WTC11 (cell line): ENCODE results near the gene CPSF3. TPM values are rescaled to one million over a fixed set of nuclear protein-coding genes. Genes with fewer than 3 reads are reported as not detected.
A peak's percentile ranks its signal among the peaks of the same experiment; 100 is the strongest.

Source experiments
- ATAC-seq: fragments of 200-7000 bp; cut with Tn5 transposase; 2 replicates; pipeline ENCODE4 v1.10.0; 2021; ENCODE audit warnings: mild to moderate bottlenecking, moderate library complexity
- CTCF ChIA-PET: fragments of 300-600 bp; sonication (Branson Sonifier 250); formaldehyde crosslinking; loops from one replicate; lab custom pipeline; 2021; ENCODE audit warnings: antibody characterized with exemption; lab: Charles Lee
- POLR2A ChIA-PET: fragments of 350-600 bp; sonication (Branson Sonifier 250); formaldehyde crosslinking; loops from one replicate; lab custom pipeline; 2021; ENCODE audit warnings: antibody characterized with exemption; lab: Charles Lee
- DNase-seq: peaks from one replicate; pipeline ENCODE4 v3.0.0; 2021; ENCODE audit warnings: low spot score
- H3K27ac Mint-ChIP-seq: 2 replicates; pipeline ENCODE4 v1.8.0; 2021; ENCODE audit warnings: mixed read lengths
- H3K27me3 Mint-ChIP-seq: 2 replicates; pipeline ENCODE4 v1.8.0; 2021; ENCODE audit warnings: low read depth, mild to moderate bottlenecking, moderate library complexity, mixed read lengths
- H3K36me3 Mint-ChIP-seq: 2 replicates; pipeline ENCODE4 v1.8.0; 2021; ENCODE audit warnings: mixed read lengths
- H3K4me1 Mint-ChIP-seq: 2 replicates; pipeline ENCODE4 v1.8.0; 2022; ENCODE audit warnings: mixed read lengths
- H3K4me3 Mint-ChIP-seq: 2 replicates; pipeline ENCODE4 v1.8.0; 2021; ENCODE audit warnings: mild to moderate bottlenecking, moderate library complexity, mixed read lengths
- H3K9me3 Mint-ChIP-seq: 2 replicates; pipeline ENCODE4 v1.8.0; 2021; ENCODE audit warnings: mixed read lengths
- ATF1 ChIP-seq: sonication (generic); formaldehyde crosslinking; IDR thresholded peaks from 2 replicates; pipeline ENCODE4 v1.8.1; 2023; ENCODE audit warnings: mild to moderate bottlenecking, moderate library complexity, missing genetic modification reagents
- CBFB ChIP-seq: sonication (generic); formaldehyde crosslinking; IDR thresholded peaks from 2 replicates; pipeline ENCODE4 v1.8.1; 2022; ENCODE audit warnings: mild to moderate bottlenecking, low read depth, missing genetic modification reagents
- CREM ChIP-seq: sonication (generic); formaldehyde crosslinking; IDR thresholded peaks from 2 replicates; pipeline ENCODE4 v1.8.1; 2022; ENCODE audit warnings: mild to moderate bottlenecking, missing genetic modification reagents, moderate library complexity
- ESRRA ChIP-seq: sonication (generic); formaldehyde crosslinking; IDR thresholded peaks from 2 replicates; pipeline ENCODE4 v1.8.1; 2022; ENCODE audit warnings: mild to moderate bottlenecking, missing genetic modification reagents, borderline replicate concordance
- FOXJ3 ChIP-seq: sonication (generic); formaldehyde crosslinking; IDR thresholded peaks from 2 replicates; pipeline ENCODE4 v1.9.0; 2021; ENCODE audit warnings: missing genetic modification reagents, mild to moderate bottlenecking, borderline replicate concordance
- FOXP1 ChIP-seq: sonication (generic); formaldehyde crosslinking; IDR thresholded peaks from 2 replicates; pipeline ENCODE4 v1.8.0; 2022; ENCODE audit warnings: missing genetic modification reagents, mild to moderate bottlenecking, moderate library complexity, borderline replicate concordance
- GRHL2 ChIP-seq: fragments of 250-450 bp; sonication (Bioruptor Pico); IDR thresholded peaks from 2 replicates; pipeline ENCODE4 v1.8.0; 2022; ENCODE audit warnings: mild to moderate bottlenecking, moderate library complexity; ENCODE audit not compliant: insufficient replicate concordance, severe bottlenecking
- JAZF1 ChIP-seq: fragments of 250-450 bp; sonication (Bioruptor Pico); IDR thresholded peaks from 2 replicates; pipeline ENCODE4 v1.9.0; 2021; ENCODE audit warnings: moderate library complexity, mild to moderate bottlenecking, inconsistent platforms
- JUN ChIP-seq: sonication (generic); formaldehyde crosslinking; IDR thresholded peaks from 2 replicates; pipeline ENCODE4 v1.8.0; 2023; ENCODE audit warnings: mild to moderate bottlenecking, missing genetic modification reagents
- KAT7 ChIP-seq: sonication (generic); formaldehyde crosslinking; IDR thresholded peaks from 2 replicates; pipeline ENCODE4 v1.8.1; 2023; ENCODE audit warnings: missing genetic modification reagents, mild to moderate bottlenecking, borderline replicate concordance
- MXD4 ChIP-seq: fragments of 250-450 bp; sonication (Bioruptor Pico); IDR thresholded peaks from 2 replicates; pipeline ENCODE4 v1.8.0; 2021; ENCODE audit warnings: mild to moderate bottlenecking, moderate library complexity, borderline replicate concordance
- NR1H2 ChIP-seq: sonication (generic); formaldehyde crosslinking; IDR thresholded peaks from 2 replicates; pipeline ENCODE4 v1.9.0; 2021; ENCODE audit warnings: mild to moderate bottlenecking, moderate library complexity, missing genetic modification reagents
- NR2C2 ChIP-seq: sonication (generic); formaldehyde crosslinking; IDR thresholded peaks from 2 replicates; pipeline ENCODE4 v1.8.0; 2022; ENCODE audit warnings: mild to moderate bottlenecking, missing genetic modification reagents
- RELA ChIP-seq: sonication (generic); formaldehyde crosslinking; IDR thresholded peaks from 2 replicates; pipeline ENCODE4 v1.8.1; 2022; ENCODE audit warnings: missing genetic modification reagents, mild to moderate bottlenecking, borderline replicate concordance
- SMAD3 ChIP-seq: sonication (generic); formaldehyde crosslinking; IDR thresholded peaks from 2 replicates; pipeline ENCODE4 v1.8.0; 2022; ENCODE audit warnings: missing genetic modification reagents, mild to moderate bottlenecking, borderline replicate concordance
- TEAD1 ChIP-seq: sonication (generic); formaldehyde crosslinking; IDR thresholded peaks from 2 replicates; pipeline ENCODE4 v1.8.0; 2022; ENCODE audit warnings: mild to moderate bottlenecking, missing genetic modification reagents
- TEAD4 ChIP-seq: sonication (generic); formaldehyde crosslinking; IDR thresholded peaks from 2 replicates; pipeline ENCODE4 v1.8.0; 2022; ENCODE audit warnings: mild to moderate bottlenecking, missing genetic modification reagents
- TP53 ChIP-seq: sonication (generic); formaldehyde crosslinking; IDR thresholded peaks from 2 replicates; pipeline ENCODE4 v1.8.1; 2023; ENCODE audit warnings: mild to moderate bottlenecking, missing genetic modification reagents
- ZNF121 ChIP-seq: sonication (generic); formaldehyde crosslinking; IDR thresholded peaks from 2 replicates; pipeline ENCODE4 v1.8.0; 2023; ENCODE audit warnings: missing genetic modification reagents
- ZNF138 ChIP-seq: sonication (generic); formaldehyde crosslinking; conservative IDR thresholded peaks from 2 replicates; pipeline ENCODE4 v1.8.1; 2022; ENCODE audit warnings: mild to moderate bottlenecking, moderate library complexity, missing genetic modification reagents
- ZNF671 ChIP-seq: fragments of 250-450 bp; sonication (Bioruptor Pico); IDR thresholded peaks from 2 replicates; pipeline ENCODE4 v1.8.0; 2021; ENCODE audit warnings: mild to moderate bottlenecking
- total RNA-seq: library from RNA; stranded (reverse); gene quantifications from 3 replicates; pipeline ENCODE4 v1.2.3, GENCODE V29; 2021
- TF ChIP-seq, protein P1 (sequence below): fragments of 250-450 bp; sonication (Bioruptor Pico); IDR thresholded peaks from 2 replicates; pipeline ENCODE4 v1.8.0; 2021; ENCODE audit warnings: mild to moderate bottlenecking
- TF ChIP-seq, protein P2 (sequence below): fragments of 250-450 bp; sonication (Bioruptor Pico); IDR thresholded peaks from 2 replicates; pipeline ENCODE4 v2.1.2; 2022; ENCODE audit warnings: mild to moderate bottlenecking, moderate library complexity
- TF ChIP-seq, protein P3 (sequence below): sonication (generic); formaldehyde crosslinking; IDR thresholded peaks from 2 replicates; pipeline ENCODE4 v1.8.1; 2023; ENCODE audit warnings: mild to moderate bottlenecking, missing genetic modification reagents, moderate library complexity
- TF ChIP-seq, protein P4 (sequence below): fragments of 250-450 bp; sonication (Bioruptor Pico); conservative IDR thresholded peaks from 2 replicates; pipeline ENCODE4 v1.9.0; 2021; ENCODE audit warnings: mild to moderate bottlenecking
- TF ChIP-seq, protein P5 (sequence below): sonication (generic); formaldehyde crosslinking; IDR thresholded peaks from 2 replicates; pipeline ENCODE4 v1.8.1; 2022; ENCODE audit warnings: missing genetic modification reagents, borderline replicate concordance
- TF ChIP-seq, protein P6 (sequence below): fragments of 250-450 bp; sonication (Bioruptor Pico); IDR thresholded peaks from 2 replicates; pipeline ENCODE4 v1.9.0; 2021; ENCODE audit warnings: moderate library complexity, mild to moderate bottlenecking, inconsistent platforms, borderline replicate concordance

Gene CPSF3
- total RNA-seq, 1 experiment from 2014 or later, result 88.4 TPM

DNA sequence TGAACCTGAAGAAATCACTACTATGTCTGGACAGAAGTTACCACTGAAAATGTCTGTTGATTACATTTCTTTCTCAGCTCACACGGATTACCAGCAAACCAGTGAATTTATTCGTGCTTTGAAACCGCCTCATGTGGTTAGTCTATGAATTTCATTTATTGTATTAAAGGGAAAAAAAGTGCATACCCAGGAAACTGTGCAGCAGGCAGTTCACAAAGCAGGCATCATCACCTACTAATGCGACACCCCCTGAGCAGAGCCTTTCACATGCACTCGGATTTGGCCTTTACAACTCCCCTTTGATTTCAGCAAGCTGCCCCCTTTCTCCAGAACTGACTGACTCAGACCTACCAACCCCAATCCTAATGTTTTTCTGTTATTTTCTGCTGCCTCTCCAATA is 20.1 kb downstream of the CPSF3 start (continued):
- TF ChIP-seq, protein P1, sequence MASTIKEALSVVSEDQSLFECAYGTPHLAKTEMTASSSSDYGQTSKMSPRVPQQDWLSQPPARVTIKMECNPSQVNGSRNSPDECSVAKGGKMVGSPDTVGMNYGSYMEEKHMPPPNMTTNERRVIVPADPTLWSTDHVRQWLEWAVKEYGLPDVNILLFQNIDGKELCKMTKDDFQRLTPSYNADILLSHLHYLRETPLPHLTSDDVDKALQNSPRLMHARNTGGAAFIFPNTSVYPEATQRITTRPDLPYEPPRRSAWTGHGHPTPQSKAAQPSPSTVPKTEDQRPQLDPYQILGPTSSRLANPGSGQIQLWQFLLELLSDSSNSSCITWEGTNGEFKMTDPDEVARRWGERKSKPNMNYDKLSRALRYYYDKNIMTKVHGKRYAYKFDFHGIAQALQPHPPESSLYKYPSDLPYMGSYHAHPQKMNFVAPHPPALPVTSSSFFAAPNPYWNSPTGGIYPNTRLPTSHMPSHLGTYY, result no peak
- TF ChIP-seq CREM (CRISPR knock-in tag), result no peak
- TF ChIP-seq, protein P2, sequence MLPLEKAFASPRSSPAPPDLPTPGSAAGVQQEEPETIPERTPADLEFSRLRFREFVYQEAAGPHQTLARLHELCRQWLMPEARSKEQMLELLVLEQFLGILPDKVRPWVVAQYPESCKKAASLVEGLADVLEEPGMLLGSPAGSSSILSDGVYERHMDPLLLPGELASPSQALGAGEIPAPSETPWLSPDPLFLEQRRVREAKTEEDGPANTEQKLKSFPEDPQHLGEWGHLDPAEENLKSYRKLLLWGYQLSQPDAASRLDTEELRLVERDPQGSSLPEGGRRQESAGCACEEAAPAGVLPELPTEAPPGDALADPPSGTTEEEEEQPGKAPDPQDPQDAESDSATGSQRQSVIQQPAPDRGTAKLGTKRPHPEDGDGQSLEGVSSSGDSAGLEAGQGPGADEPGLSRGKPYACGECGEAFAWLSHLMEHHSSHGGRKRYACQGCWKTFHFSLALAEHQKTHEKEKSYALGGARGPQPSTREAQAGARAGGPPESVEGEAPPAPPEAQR (CRISPR knock-in tag), result no peak
- TF ChIP-seq, protein P3, sequence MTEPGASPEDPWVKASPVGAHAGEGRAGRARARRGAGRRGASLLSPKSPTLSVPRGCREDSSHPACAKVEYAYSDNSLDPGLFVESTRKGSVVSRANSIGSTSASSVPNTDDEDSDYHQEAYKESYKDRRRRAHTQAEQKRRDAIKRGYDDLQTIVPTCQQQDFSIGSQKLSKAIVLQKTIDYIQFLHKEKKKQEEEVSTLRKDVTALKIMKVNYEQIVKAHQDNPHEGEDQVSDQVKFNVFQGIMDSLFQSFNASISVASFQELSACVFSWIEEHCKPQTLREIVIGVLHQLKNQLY (CRISPR knock-in tag), result no peak
- TF ChIP-seq, all 79 proteins: peak for 0

DNA sequence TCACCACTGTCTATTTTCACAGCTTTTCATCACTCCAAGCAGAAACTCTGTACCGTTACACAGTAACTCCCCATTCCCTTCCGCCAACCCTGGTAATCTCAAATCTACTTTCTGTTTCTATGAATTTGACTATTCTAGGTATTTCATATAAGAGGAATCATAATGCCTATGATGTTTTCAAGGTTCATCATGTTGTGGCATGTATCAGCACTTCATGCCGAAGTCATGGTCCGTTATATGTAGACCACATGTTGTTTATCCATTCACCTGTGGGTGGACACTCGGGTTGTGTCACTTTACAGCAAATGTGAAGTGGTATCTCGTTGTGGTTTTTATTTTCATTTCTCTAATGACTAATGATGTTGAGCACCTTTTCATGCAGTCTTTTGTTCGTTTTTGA is 21.6 kb downstream of the CPSF3 start:
- no peak for TF ChIP-seq ZNF138 (CRISPR knock-in tag)
- TF ChIP-seq, protein P4, sequence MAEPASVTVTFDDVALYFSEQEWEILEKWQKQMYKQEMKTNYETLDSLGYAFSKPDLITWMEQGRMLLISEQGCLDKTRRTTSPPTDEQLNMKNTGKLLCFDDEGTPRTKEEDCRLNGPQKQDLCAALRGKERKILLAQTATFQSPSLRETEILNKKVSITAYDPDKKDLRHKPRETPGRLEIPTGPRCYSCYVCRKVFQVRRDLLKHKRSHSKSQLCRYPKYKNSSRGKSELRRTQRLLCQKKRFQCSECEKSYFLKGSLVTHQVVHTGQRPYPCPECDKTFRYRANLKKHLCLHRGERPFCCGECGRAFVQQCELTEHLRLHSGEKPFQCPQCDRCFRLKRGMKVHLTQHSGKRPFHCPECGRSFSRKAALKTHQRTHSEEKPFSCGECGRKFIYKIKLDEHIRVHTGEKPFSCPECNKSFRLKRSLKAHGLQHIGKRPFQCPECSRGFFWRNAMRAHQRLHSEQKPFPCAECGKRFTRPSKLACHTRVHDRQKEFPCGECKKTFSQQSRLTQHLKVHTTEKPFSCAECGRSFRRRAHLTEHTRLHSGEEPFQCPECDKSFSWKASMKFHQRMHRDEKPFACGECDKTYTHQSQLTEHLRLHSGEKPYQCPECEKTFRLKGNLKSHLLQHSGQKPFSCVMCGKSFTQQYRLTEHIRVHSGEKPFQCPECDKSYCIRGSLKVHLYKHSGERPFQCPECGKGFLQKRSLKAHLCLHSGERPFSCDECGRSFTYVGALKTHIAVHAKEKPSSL (CRISPR knock-in tag), result no peak
- H3K4me3 Mint-ChIP-seq, result no peak overlapping the region
- no peak overlapping the region for H3K27ac Mint-ChIP-seq
- CTCF ChIA-PET, result no interaction called here
- no peak for DNase-seq
- ATAC-seq, result no peak
- POLR2A ChIA-PET, result no interaction called here
- H3K4me1 Mint-ChIP-seq, result no peaks in the 10 kb centered on the region
- peaks cover 66% of the 10 kb centered on the region for H3K36me3 Mint-ChIP-seq
- H3K9me3 Mint-ChIP-seq, result no peaks in the 10 kb centered on the region
- H3K27me3 Mint-ChIP-seq, result no peaks in the 10 kb centered on the region

DNA sequence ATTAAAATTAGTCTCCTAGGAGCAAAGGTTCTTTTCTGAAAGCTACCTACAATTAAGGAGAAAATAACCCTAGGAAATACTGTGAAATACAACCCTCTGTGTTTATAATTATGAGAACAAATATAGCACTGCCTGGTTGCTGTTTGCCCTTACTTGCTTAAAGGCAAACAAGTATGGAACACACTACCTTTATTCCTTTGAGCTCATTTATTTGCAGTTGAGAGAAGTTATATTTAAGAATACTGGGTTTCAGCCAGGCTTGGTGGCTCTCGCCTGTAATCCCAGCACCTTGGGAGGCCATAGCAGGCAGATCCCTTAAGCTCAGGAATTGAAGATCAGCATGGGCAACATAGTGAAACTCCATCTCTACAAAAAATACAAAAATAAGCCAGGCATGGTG is 27.8 kb downstream of the CPSF3 start:
- CTCF ChIA-PET, result no interaction called here

DNA sequence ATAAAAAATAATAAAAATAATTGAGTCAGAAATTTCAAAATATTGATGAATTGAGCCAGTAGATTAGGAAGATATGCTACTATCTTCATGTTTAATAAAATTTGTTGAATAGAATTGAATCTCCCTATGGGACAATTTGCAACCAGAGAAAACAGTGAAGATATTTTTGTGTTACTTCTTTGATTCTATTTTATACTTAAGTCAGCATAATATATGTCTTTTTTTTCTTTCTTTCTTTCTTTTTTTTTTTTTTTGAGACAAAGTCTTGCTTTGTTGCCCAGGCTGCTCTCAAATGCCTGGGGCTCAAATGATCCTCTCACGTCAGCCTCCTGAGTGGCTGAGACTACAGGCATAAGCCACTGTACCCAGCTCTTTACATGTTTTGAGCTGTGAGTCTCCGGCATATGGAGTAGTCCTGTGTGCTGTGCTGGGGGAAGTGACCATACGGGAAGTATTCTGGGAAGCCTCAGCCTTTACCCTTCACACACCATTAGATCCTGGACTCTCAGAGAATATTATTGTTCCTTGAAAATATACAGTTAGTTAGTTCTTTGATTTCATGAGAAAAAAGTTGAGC is 37.1 kb downstream of the CPSF3 start:
- Mint-ChIP-seq H3K36me3 (peaks cover 41% of the 10 kb centered on the region), H3K9me3 (no peaks in the 10 kb centered on the region), H3K4me3 (no peak overlapping the region), H3K4me1 (peaks cover 6% of the 10 kb centered on the region), H3K27me3 (no peaks in the 10 kb centered on the region), H3K27ac (0 out of 2 replicates have a peak overlapping the region, but pooled peaks have one; percentile 19)
- DNase-seq, result no peak
- POLR2A ChIA-PET, result no interaction called here
- ATAC-seq, result no peak
- CTCF ChIA-PET, result no interaction called here
- no peak for TF ChIP-seq NR2C2 (CRISPR knock-in tag)
- TF ChIP-seq RELA (CRISPR knock-in tag), result no peak
- TF ChIP-seq, protein P3 (CRISPR knock-in tag), result no peak
- TF ChIP-seq KAT7 (CRISPR knock-in tag), result no peak
- no peak for TF ChIP-seq MXD4
- no peak for TF ChIP-seq TP53
- TF ChIP-seq JAZF1, result no peak
- no peak for TF ChIP-seq FOXP1 (CRISPR knock-in tag)
- no peak for TF ChIP-seq ESRRA
- no peak for TF ChIP-seq JUN (CRISPR knock-in tag)
- TF ChIP-seq, protein P5, sequence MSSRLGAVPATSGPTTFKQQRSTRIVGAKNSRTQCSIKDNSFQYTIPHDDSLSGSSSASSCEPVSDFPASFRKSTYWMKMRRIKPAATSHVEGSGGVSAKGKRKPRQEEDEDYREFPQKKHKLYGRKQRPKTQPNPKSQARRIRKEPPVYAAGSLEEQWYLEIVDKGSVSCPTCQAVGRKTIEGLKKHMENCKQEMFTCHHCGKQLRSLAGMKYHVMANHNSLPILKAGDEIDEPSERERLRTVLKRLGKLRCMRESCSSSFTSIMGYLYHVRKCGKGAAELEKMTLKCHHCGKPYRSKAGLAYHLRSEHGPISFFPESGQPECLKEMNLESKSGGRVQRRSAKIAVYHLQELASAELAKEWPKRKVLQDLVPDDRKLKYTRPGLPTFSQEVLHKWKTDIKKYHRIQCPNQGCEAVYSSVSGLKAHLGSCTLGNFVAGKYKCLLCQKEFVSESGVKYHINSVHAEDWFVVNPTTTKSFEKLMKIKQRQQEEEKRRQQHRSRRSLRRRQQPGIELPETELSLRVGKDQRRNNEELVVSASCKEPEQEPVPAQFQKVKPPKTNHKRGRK (CRISPR knock-in tag), result no peak

More for the DNA sequence above, 27.8 kb downstream of the CPSF3 start:
- no peak overlapping the region for H3K27ac Mint-ChIP-seq
- POLR2A ChIA-PET, result no interaction called here
- TF ChIP-seq FOXJ3 (CRISPR knock-in tag), result no peak
- no peak for TF ChIP-seq NR2C2 (CRISPR knock-in tag)
- TF ChIP-seq ZNF121 (CRISPR knock-in tag), result no peak
- TF ChIP-seq TEAD4 (CRISPR knock-in tag), result no peak
- no peak for TF ChIP-seq NR1H2 (CRISPR knock-in tag)
- no peak for TF ChIP-seq GRHL2
- no peak for TF ChIP-seq ZNF671 (CRISPR knock-in tag)
- TF ChIP-seq RELA (CRISPR knock-in tag), result no peak
- no peak for TF ChIP-seq JAZF1
- no peak for TF ChIP-seq ATF1 (CRISPR knock-in tag)
- no peak for TF ChIP-seq TEAD1 (CRISPR knock-in tag)
- TF ChIP-seq, protein P6, sequence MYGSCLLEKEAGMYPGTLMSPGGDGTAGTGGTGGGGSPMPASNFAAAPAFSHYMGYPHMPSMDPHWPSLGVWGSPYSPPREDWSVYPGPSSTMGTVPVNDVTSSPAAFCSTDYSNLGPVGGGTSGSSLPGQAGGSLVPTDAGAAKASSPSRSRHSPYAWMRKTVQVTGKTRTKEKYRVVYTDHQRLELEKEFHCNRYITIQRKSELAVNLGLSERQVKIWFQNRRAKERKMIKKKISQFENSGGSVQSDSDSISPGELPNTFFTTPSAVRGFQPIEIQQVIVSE (CRISPR knock-in tag), result no peak
- TF ChIP-seq SMAD3 (CRISPR knock-in tag), result no peak
- TF ChIP-seq CBFB, result no peak
- no peaks in the 10 kb centered on the region for H3K4me1 Mint-ChIP-seq
- DNase-seq (no peak), ATAC-seq (no peak)
- H3K9me3 Mint-ChIP-seq, result no peaks in the 10 kb centered on the region
- H3K36me3 Mint-ChIP-seq, result peaks cover 56% of the 10 kb centered on the region
- H3K4me3 Mint-ChIP-seq, result no peak overlapping the region
- no peaks in the 10 kb centered on the region for H3K27me3 Mint-ChIP-seq
